ENCODE data around the gene HAGHL. TPM values are rescaled to one million over a fixed set of nuclear protein-coding genes. Genes with fewer than 3 reads are reported as not detected.

HAGHL gene
- total RNA-seq, 6 experiments from 2014 or later = 0.83 to 2.5 (median 1.3) TPM

- H3K4me1 ChIP-seq = no peaks in the 10 kb centered on the region
- DNase-seq = no peak
- no peak for ATAC-seq
- no peak overlapping the region for H3K4me3 ChIP-seq
- intact Hi-C loops (cut with DNase I) = no loop called here
- H3K36me3 ChIP-seq = no peaks in the 10 kb centered on the region
- H3K27ac ChIP-seq = no peak overlapping the region
- 50% methylated on average over 2 of the region's 11 CpGs for WGBS (ENCODE audit: insufficient coverage, low coverage, low lambda C conversion rate, missing lambda C conversion rate)
- H3K9me3 ChIP-seq = no peaks in the 10 kb centered on the region
- H3K27me3 ChIP-seq = no peaks in the 10 kb centered on the region
- no peak for TF ChIP-seq CTCF (IDR thresholded peaks at IDR 0.05)
- TF ChIP-seq POLR2A (IDR thresholded peaks at IDR 0.05) = no peak
Observed at GRCh38 chr16:778447-778846, 51.5 kb downstream of the HAGHL start.

DNA sequence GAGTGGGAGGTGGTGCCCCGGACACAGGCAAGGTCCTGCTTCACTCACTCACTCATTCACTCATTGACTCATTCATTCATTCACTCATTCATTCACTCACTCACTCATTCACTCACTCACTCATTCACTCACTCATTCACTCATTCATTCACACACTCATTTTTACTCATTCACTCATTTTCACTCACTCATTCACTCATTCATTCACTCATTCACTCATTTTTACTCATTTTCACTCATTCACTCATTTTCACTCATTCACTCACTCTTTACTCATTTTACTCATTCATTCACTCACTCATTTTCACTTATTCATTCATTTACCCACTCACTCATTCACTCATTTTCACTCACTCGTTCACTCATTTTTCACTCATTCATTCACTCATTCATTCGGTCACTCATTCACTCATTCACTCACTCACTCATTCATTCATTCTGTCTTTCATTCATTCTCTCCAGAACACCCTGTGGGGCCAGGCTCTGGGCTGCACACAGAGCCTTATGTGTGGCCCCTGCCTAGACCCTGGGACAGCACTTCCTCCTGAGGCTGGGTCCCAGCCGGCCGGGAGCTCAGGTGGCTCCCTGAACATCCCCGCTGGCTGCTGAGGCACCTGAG, 52.1 kb downstream of the HAGHL start:
- Histone ChIP-seq H3K27ac (no peak overlapping the region), H3K4me1 (no peaks in the 10 kb centered on the region), H3K36me3 (no peaks in the 10 kb centered on the region), H3K4me3 (no peak overlapping the region), H3K27me3 (no peaks in the 10 kb centered on the region), H3K9me3 (no peaks in the 10 kb centered on the region)
- WGBS (ENCODE audit: insufficient coverage, low coverage, low lambda C conversion rate, missing lambda C conversion rate) = 68% methylated on average over 6 of the region's 6 CpGs
- intact Hi-C loops (cut with DNase I) = no loop called here
- DNase-seq = no peak
- no peak for TF ChIP-seq CTCF (IDR thresholded peaks at IDR 0.05)
- TF ChIP-seq POLR2A (IDR thresholded peaks at IDR 0.05) = no peak
- no peak for ATAC-seq

MicroRNA genes within 50 kb of the gene (microRNA counts, 767-probe panel; counts per million panel counts)
- microRNA hsa-miR-662 = 237 counts per million

Small RNA genes within 50 kb of the gene (microRNA-seq; reads per million reads assigned to microRNA genes)
- 0 reads per million in 2 donors for gene MIR662

Small RNA genes within 50 kb of the gene (small RNA-seq; reads per million reads assigned to genes)
- 0 reads per million in 2 experiments for gene MIR662

Other genes starting within 250 kb of the HAGHL start
- 10 to 100 TPM; 17.3 to 34.3 (median 23.3) TPM for gene CAPN15, start 199.4 kb upstream of the HAGHL start, total RNA-seq
- not detected for gene PRR35, start 166.7 kb upstream of the HAGHL start, total RNA-seq
- gene NHLRC4, start 160.1 kb upstream of the HAGHL start, total RNA-seq = under 1 TPM in 5 of 6 experiments, not detected in 1; 0.12 to 0.33 (median 0.28) TPM
- 10 to 100 TPM; 19.5 to 32.0 (median 27.8) TPM for gene PIGQ, start 157.1 kb upstream of the HAGHL start, total RNA-seq
- gene RAB40C, start 137.0 kb upstream of the HAGHL start, total RNA-seq = 10 to 100 TPM in 5 of 6 experiments, 1 to 10 TPM in 1; 10.0 to 14.1 (median 12.0) TPM
- under 1 TPM; 0.43 to 0.70 (median 0.56) TPM for gene WFIKKN1, start 96.1 kb upstream of the HAGHL start, total RNA-seq
- 100 to 1,000 TPM in 1 of 6 experiments, 10 to 100 TPM in 5; 22.7 to 126 (median 32.6) TPM for gene METTL26, start 90.8 kb upstream of the HAGHL start, total RNA-seq
- gene MCRIP2, start 85.3 kb upstream of the HAGHL start, total RNA-seq = 100 to 1,000 TPM in 2 of 6 experiments, 10 to 100 TPM in 4; 48.8 to 130 (median 76.7) TPM
- 10 to 100 TPM in 4 of 6 experiments, 1 to 10 TPM in 2; 7.2 to 18.1 (median 11.8) TPM for gene WDR90, start 77.7 kb upstream of the HAGHL start, total RNA-seq
- gene RHOT2, start 59.0 kb upstream of the HAGHL start, total RNA-seq = 10 to 100 TPM; 28.5 to 44.8 (median 40.3) TPM
- gene RHBDL1, start 51.4 kb upstream of the HAGHL start, total RNA-seq = 1 to 10 TPM in 1 of 6 experiments, under 1 TPM in 5; 0.37 to 1.1 (median 0.60) TPM
- 10 to 100 TPM; 37.3 to 69.6 (median 54.3) TPM for gene STUB1, start 46.7 kb upstream of the HAGHL start, total RNA-seq
- 10 to 100 TPM; 26.9 to 68.1 (median 36.9) TPM for gene JMJD8, start 42.8 kb upstream of the HAGHL start, total RNA-seq
- 10 to 100 TPM in 1 of 6 experiments, 1 to 10 TPM in 5; 5.5 to 11.7 (median 9.7) TPM for gene WDR24, start 36.7 kb upstream of the HAGHL start, total RNA-seq
- gene FBXL16, start 21.3 kb upstream of the HAGHL start, total RNA-seq = 1 to 10 TPM in 2 of 6 experiments, under 1 TPM in 1, not detected in 3; 0.05 to 2.3 (median 1.7) TPM
- 10 to 100 TPM; 14.0 to 43.7 (median 26.2) TPM for gene METRN, start 12.0 kb upstream of the HAGHL start, total RNA-seq
- gene ANTKMT, start 6.0 kb upstream of the HAGHL start, total RNA-seq = 10 to 100 TPM; 19.7 to 56.0 (median 28.2) TPM
- gene CCDC78, start 663 bp upstream of the HAGHL start, total RNA-seq = under 1 TPM in 1 of 6 experiments, not detected in 5; 0.31 TPM
- 10 to 100 TPM; 11.9 to 26.1 (median 17.3) TPM for gene CIAO3, start 13.9 kb downstream of the HAGHL start, total RNA-seq
- gene MSLN, start 33.6 kb downstream of the HAGHL start, total RNA-seq = under 1 TPM in 1 of 6 experiments, not detected in 5; 0.25 TPM
- 10 to 100 TPM in 2 of 6 experiments, 1 to 10 TPM in 4; 5.1 to 16.2 (median 6.6) TPM for gene RPUSD1, start 61.3 kb downstream of the HAGHL start, total RNA-seq
- gene CHTF18, start 61.5 kb downstream of the HAGHL start, total RNA-seq = 1 to 10 TPM; 2.9 to 7.8 (median 4.6) TPM
- gene GNG13, start 73.6 kb downstream of the HAGHL start, total RNA-seq = not detected
- gene LMF1, start 243.9 kb downstream of the HAGHL start, total RNA-seq = 10 to 100 TPM; 10.9 to 20.0 (median 13.8) TPM